GM23338 (cell line): ENCODE measurements around the gene FAF2. TPM values are rescaled to one million over a fixed set of nuclear protein-coding genes. Genes with fewer than 3 reads are reported as not detected.

Source experiments
- ATAC-seq: fragments of 200-7000 bp; cut with Tn5 transposase; 3 replicates; pipeline ENCODE4 v1.9.1; 2020
- DNase-seq: peaks from one replicate; pipeline ENCODE4 v3.0.0-alpha.2; 2015; ENCODE audit warnings: low spot score
- H2AFZ ChIP-seq: fragments of 200-600 bp; sonication (generic); 2 replicates; pipeline ENCODE4 v1.8.0; 2016; ENCODE audit warnings: antibody characterized with exemption, mild to moderate bottlenecking, moderate library complexity
- H3F3A ChIP-seq: fragments of 200-600 bp; sonication (generic); replicated peaks from 2 replicates; pipeline ENCODE4 v1.8.0; 2017; ENCODE audit warnings: antibody characterized with exemption, mixed run types, low read depth
- H3K27ac ChIP-seq: fragments of 200-600 bp; sonication (generic); 2 replicates; pipeline ENCODE4 v1.6.1; 2016; ENCODE audit warnings: low read depth
- H3K27me3 ChIP-seq: fragments of 200-600 bp; sonication (generic); 2 replicates; pipeline ENCODE4 v1.8.0; 2016; ENCODE audit warnings: mild to moderate bottlenecking, mixed run types, moderate library complexity; ENCODE audit not compliant: insufficient read depth
- H3K36me3 ChIP-seq: fragments of 200-600 bp; sonication (generic); 2 replicates; pipeline ENCODE4 v1.8.0; 2016; ENCODE audit warnings: mild to moderate bottlenecking; ENCODE audit not compliant: insufficient read depth
- H3K4me1 ChIP-seq: fragments of 200-600 bp; sonication (generic); 2 replicates; pipeline ENCODE4 v1.8.0; 2016; ENCODE audit warnings: mild to moderate bottlenecking, moderate library complexity; ENCODE audit not compliant: insufficient read depth
- H3K4me2 ChIP-seq: fragments of 200-600 bp; sonication (generic); 2 replicates; pipeline ENCODE4 v1.7.1; 2017; ENCODE audit warnings: mixed run types
- H3K4me3 ChIP-seq: fragments of 200-600 bp; sonication (generic); 2 replicates; pipeline ENCODE4 v1.6.1; 2016; ENCODE audit warnings: mixed run types
- H3K79me2 ChIP-seq: fragments of 200-600 bp; sonication (generic); replicated peaks from 2 replicates; pipeline ENCODE4 v1.8.0; 2017; ENCODE audit warnings: mild to moderate bottlenecking; ENCODE audit not compliant: insufficient read depth
- H3K9me2 ChIP-seq: fragments of 200-600 bp; sonication (generic); 2 replicates; pipeline ENCODE4 v1.8.0; 2017; ENCODE audit not compliant: insufficient read depth
- H4K20me1 ChIP-seq: fragments of 200-600 bp; sonication (generic); replicated peaks from 2 replicates; pipeline ENCODE4 v1.8.0; 2017; ENCODE audit warnings: mild to moderate bottlenecking; ENCODE audit not compliant: insufficient read depth
- H3K27ac Mint-ChIP-seq: 2 replicates; pipeline ENCODE4 v1.8.0; 2020; ENCODE audit warnings: inconsistent platforms, mild to moderate bottlenecking, moderate library complexity, mixed read lengths
- H3K27me3 Mint-ChIP-seq: 3 replicates; pipeline ENCODE4 v1.8.0; 2022; ENCODE audit warnings: low read depth, mild to moderate bottlenecking, moderate library complexity, mixed read lengths, inconsistent platforms; ENCODE audit not compliant: insufficient read depth, poor library complexity
- H3K36me3 Mint-ChIP-seq: 3 replicates; pipeline ENCODE4 v1.8.0; 2021; ENCODE audit warnings: low read depth, mild to moderate bottlenecking, inconsistent platforms, moderate library complexity, mixed read lengths
- H3K4me1 Mint-ChIP-seq: 3 replicates; pipeline ENCODE4 v1.8.0; 2020; ENCODE audit warnings: mild to moderate bottlenecking, inconsistent platforms, mixed read lengths
- H3K4me3 Mint-ChIP-seq: 3 replicates; pipeline ENCODE4 v1.8.0; 2021; ENCODE audit warnings: moderate library complexity, mild to moderate bottlenecking, inconsistent platforms, mixed read lengths
- H3K9me3 Mint-ChIP-seq: 3 replicates; pipeline ENCODE4 v1.8.0; 2020; ENCODE audit warnings: moderate library complexity, mild to moderate bottlenecking, inconsistent platforms, mixed read lengths
- CREB1 ChIP-seq: fragments of 250-450 bp; sonication (Bioruptor Pico); IDR thresholded peaks from 2 replicates; pipeline ENCODE4 v1.5.0; 2020; ENCODE audit warnings: low read depth, mild to moderate bottlenecking, moderate library complexity
- ETS1 ChIP-seq: IDR thresholded peaks from 2 replicates; pipeline ENCODE4 v1.6.1; 2016; ENCODE audit warnings: antibody characterized with exemption
- EZH2 ChIP-seq: fragments of 200-600 bp; sonication (generic); IDR thresholded peaks from one replicate; pipeline ENCODE4 v1.8.0; 2017; ENCODE audit warnings: antibody characterized with exemption, mild to moderate bottlenecking, low read depth; ENCODE audit not compliant: unreplicated experiment
- EZH2phosphoT487 ChIP-seq: fragments of 200-600 bp; sonication (generic); IDR thresholded peaks from one replicate; pipeline ENCODE4 v1.8.1; 2018; ENCODE audit warnings: antibody characterized with exemption; ENCODE audit not compliant: unreplicated experiment
- JUNB ChIP-seq: IDR thresholded peaks from one replicate; pipeline ENCODE4 v1.6.1; 2016; ENCODE audit warnings: antibody characterized with exemption; ENCODE audit not compliant: unreplicated experiment
- NANOG ChIP-seq: IDR thresholded peaks from 2 replicates; pipeline ENCODE4 v1.6.1; 2016; ENCODE audit warnings: antibody characterized with exemption, borderline replicate concordance
- POLR2AphosphoS5 ChIP-seq: IDR thresholded peaks from 2 replicates; pipeline ENCODE4 v1.6.1; 2016; ENCODE audit warnings: antibody characterized with exemption, low read depth
- STAT1 ChIP-seq: IDR thresholded peaks from one replicate; pipeline ENCODE4 v1.6.1; 2016; ENCODE audit warnings: antibody characterized with exemption; ENCODE audit not compliant: unreplicated experiment
- ZNF114 ChIP-seq: fragments of 250-450 bp; sonication (Bioruptor Pico); IDR thresholded peaks from 2 replicates; pipeline ENCODE4 v1.5.0; 2020; ENCODE audit warnings: mild to moderate bottlenecking, moderate library complexity
- ZNF331 ChIP-seq: fragments of 250-450 bp; sonication (Bioruptor Pico); IDR thresholded peaks from 2 replicates; pipeline ENCODE4 v1.5.0; 2020; ENCODE audit warnings: low read depth, mild to moderate bottlenecking, moderate library complexity
- polyA plus RNA-seq: library from polyadenylated mRNA; unstranded; fragments of >200 nt; fragmentation: Nextera tagmentation; extraction: Ambion mirVana; gene quantifications from 2 replicates; pipeline ENCODE4 v1.2.1, GENCODE V29; 2016
- total RNA-seq: library from RNA; depleted of rRNA; stranded (reverse); fragments of >200 nt; shearing (Covaris generic); gene quantifications from 2 replicates; pipeline ENCODE4 v1.2.3, GENCODE V29; 2014
- TF ChIP-seq, protein P1 (sequence below): IDR thresholded peaks from one replicate; pipeline ENCODE4 v1.6.1; 2018; ENCODE audit warnings: antibody characterized with exemption; ENCODE audit not compliant: unreplicated experiment
- TF ChIP-seq, protein P2 (sequence below), 2 experiments: fragments of 200-600 bp in 1 of 2; sonication (generic) in 1 of 2; conservative IDR thresholded peaks; 2 replicates each; pipeline versions ENCODE4 v1.5.1 to v1.6.1; 2016 to 2017; ENCODE audit warnings: antibody characterized with exemption in 2 of 2, low read depth in 2 of 2, mild to moderate bottlenecking in 2 of 2, moderate library complexity in 1 of 2
- TF ChIP-seq, protein P3 (sequence below): fragments of 250-450 bp; sonication (Bioruptor Pico); IDR thresholded peaks from 2 replicates; pipeline ENCODE4 v1.5.0; 2020; ENCODE audit warnings: mild to moderate bottlenecking, moderate library complexity

Gene FAF2
- total and polyA plus RNA-seq, 2 experiments from 2014 or later, result 32.8 to 37.6 TPM

- no peak overlapping the region for H3K27ac Mint-ChIP-seq
These were observed 29.9 kb upstream of the FAF2 start for GRCh38 chr5:176418251-176418650.

More at GRCh38 chr5:176418251-176418650, 29.9 kb upstream of the FAF2 start:
- Mint-ChIP-seq H3K9me3 (peaks cover 45% of the 10 kb centered on the region), H3K36me3 (peaks cover 20% of the 10 kb centered on the region), H3K4me1 (0 out of 3 replicates have a peak, but pooled peaks cover 3% of the 10 kb centered on the region), H3K27me3 (peaks cover 16% of the 10 kb centered on the region), H3K4me3 (no peak overlapping the region)
- TF ChIP-seq CREB1 (CRISPR knock-in tag) (no peak), EZH2phosphoT487 (no peak), POLR2AphosphoS5 (no peak), JUNB (no peak), ETS1 (no peak), EZH2 (no peak), NANOG (no peak), ZNF114 (CRISPR knock-in tag) (no peak), ZNF331 (CRISPR knock-in tag) (no peak), STAT1 (no peak)
- TF ChIP-seq, protein P1, sequence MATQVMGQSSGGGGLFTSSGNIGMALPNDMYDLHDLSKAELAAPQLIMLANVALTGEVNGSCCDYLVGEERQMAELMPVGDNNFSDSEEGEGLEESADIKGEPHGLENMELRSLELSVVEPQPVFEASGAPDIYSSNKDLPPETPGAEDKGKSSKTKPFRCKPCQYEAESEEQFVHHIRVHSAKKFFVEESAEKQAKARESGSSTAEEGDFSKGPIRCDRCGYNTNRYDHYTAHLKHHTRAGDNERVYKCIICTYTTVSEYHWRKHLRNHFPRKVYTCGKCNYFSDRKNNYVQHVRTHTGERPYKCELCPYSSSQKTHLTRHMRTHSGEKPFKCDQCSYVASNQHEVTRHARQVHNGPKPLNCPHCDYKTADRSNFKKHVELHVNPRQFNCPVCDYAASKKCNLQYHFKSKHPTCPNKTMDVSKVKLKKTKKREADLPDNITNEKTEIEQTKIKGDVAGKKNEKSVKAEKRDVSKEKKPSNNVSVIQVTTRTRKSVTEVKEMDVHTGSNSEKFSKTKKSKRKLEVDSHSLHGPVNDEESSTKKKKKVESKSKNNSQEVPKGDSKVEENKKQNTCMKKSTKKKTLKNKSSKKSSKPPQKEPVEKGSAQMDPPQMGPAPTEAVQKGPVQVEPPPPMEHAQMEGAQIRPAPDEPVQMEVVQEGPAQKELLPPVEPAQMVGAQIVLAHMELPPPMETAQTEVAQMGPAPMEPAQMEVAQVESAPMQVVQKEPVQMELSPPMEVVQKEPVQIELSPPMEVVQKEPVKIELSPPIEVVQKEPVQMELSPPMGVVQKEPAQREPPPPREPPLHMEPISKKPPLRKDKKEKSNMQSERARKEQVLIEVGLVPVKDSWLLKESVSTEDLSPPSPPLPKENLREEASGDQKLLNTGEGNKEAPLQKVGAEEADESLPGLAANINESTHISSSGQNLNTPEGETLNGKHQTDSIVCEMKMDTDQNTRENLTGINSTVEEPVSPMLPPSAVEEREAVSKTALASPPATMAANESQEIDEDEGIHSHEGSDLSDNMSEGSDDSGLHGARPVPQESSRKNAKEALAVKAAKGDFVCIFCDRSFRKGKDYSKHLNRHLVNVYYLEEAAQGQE, result no peak
- TF ChIP-seq, protein P2, sequence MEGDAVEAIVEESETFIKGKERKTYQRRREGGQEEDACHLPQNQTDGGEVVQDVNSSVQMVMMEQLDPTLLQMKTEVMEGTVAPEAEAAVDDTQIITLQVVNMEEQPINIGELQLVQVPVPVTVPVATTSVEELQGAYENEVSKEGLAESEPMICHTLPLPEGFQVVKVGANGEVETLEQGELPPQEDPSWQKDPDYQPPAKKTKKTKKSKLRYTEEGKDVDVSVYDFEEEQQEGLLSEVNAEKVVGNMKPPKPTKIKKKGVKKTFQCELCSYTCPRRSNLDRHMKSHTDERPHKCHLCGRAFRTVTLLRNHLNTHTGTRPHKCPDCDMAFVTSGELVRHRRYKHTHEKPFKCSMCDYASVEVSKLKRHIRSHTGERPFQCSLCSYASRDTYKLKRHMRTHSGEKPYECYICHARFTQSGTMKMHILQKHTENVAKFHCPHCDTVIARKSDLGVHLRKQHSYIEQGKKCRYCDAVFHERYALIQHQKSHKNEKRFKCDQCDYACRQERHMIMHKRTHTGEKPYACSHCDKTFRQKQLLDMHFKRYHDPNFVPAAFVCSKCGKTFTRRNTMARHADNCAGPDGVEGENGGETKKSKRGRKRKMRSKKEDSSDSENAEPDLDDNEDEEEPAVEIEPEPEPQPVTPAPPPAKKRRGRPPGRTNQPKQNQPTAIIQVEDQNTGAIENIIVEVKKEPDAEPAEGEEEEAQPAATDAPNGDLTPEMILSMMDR (conservative IDR thresholded peaks at IDR 0.05; ENCODE audit: low read depth in 2 of 2), result no peak
- TF ChIP-seq, protein P3, sequence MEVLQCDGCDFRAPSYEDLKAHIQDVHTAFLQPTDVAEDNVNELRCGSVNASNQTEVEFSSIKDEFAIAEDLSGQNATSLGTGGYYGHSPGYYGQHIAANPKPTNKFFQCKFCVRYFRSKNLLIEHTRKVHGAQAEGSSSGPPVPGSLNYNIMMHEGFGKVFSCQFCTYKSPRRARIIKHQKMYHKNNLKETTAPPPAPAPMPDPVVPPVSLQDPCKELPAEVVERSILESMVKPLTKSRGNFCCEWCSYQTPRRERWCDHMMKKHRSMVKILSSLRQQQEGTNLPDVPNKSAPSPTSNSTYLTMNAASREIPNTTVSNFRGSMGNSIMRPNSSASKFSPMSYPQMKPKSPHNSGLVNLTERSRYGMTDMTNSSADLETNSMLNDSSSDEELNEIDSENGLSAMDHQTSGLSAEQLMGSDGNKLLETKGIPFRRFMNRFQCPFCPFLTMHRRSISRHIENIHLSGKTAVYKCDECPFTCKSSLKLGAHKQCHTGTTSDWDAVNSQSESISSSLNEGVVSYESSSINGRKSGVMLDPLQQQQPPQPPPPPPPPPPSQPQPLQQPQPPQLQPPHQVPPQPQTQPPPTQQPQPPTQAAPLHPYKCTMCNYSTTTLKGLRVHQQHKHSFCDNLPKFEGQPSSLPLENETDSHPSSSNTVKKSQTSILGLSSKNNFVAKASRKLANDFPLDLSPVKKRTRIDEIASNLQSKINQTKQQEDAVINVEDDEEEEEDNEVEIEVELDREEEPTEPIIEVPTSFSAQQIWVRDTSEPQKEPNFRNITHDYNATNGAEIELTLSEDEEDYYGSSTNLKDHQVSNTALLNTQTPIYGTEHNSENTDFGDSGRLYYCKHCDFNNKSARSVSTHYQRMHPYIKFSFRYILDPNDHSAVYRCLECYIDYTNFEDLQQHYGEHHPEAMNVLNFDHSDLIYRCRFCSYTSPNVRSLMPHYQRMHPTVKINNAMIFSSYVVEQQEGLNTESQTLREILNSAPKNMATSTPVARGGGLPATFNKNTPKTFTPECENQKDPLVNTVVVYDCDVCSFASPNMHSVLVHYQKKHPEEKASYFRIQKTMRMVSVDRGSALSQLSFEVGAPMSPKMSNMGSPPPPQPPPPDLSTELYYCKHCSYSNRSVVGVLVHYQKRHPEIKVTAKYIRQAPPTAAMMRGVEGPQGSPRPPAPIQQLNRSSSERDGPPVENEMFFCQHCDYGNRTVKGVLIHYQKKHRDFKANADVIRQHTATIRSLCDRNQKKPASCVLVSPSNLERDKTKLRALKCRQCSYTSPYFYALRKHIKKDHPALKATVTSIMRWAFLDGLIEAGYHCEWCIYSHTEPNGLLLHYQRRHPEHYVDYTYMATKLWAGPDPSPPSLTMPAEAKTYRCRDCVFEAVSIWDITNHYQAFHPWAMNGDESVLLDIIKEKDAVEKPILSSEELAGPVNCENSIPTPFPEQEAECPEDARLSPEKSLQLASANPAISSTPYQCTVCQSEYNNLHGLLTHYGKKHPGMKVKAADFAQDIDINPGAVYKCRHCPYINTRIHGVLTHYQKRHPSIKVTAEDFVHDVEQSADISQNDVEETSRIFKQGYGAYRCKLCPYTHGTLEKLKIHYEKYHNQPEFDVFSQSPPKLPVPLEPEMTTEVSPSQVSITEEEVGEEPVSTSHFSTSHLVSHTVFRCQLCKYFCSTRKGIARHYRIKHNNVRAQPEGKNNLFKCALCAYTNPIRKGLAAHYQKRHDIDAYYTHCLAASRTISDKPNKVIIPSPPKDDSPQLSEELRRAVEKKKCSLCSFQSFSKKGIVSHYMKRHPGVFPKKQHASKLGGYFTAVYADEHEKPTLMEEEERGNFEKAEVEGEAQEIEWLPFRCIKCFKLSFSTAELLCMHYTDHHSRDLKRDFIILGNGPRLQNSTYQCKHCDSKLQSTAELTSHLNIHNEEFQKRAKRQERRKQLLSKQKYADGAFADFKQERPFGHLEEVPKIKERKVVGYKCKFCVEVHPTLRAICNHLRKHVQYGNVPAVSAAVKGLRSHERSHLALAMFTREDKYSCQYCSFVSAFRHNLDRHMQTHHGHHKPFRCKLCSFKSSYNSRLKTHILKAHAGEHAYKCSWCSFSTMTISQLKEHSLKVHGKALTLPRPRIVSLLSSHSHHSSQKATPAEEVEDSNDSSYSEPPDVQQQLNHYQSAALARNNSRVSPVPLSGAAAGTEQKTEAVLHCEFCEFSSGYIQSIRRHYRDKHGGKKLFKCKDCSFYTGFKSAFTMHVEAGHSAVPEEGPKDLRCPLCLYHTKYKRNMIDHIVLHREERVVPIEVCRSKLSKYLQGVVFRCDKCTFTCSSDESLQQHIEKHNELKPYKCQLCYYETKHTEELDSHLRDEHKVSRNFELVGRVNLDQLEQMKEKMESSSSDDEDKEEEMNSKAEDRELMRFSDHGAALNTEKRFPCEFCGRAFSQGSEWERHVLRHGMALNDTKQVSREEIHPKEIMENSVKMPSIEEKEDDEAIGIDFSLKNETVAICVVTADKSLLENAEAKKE (CRISPR knock-in tag), result no peak
- Histone ChIP-seq H3K79me2 (no peaks in the 10 kb centered on the region), H3K27me3 (peaks cover 29% of the 10 kb centered on the region), H4K20me1 (peaks cover 7% of the 10 kb centered on the region), H2AFZ (no peak overlapping the region), H3K27ac (no peak overlapping the region), H3K4me1 (0 out of 2 replicates have a peak, but pooled peaks cover 3% of the 10 kb centered on the region), H3K36me3 (0 out of 2 replicates have a peak, but pooled peaks cover 3% of the 10 kb centered on the region), H3K9me2 (0 out of 2 replicates have a peak, but pooled peaks cover 4% of the 10 kb centered on the region), H3F3A (0 out of 2 replicates have a peak, but pooled peaks cover 4% of the 10 kb centered on the region), H3K4me3 (no peak overlapping the region), H3K4me2 (no peak overlapping the region)
- ATAC-seq, result no peak
- no peak for DNase-seq
